HG02798 (cell line): Measurements from ENCODE around the gene SEMA3D.

Source experiments
- ATAC-seq: cut with Tn5 transposase; IDR thresholded peaks from one replicate; pipeline ENCODE4 v1.9.1; 2021; ENCODE audit warnings: mild to moderate bottlenecking; ENCODE audit not compliant: unreplicated experiment, poor library complexity

Gene SEMA3D

DNA sequence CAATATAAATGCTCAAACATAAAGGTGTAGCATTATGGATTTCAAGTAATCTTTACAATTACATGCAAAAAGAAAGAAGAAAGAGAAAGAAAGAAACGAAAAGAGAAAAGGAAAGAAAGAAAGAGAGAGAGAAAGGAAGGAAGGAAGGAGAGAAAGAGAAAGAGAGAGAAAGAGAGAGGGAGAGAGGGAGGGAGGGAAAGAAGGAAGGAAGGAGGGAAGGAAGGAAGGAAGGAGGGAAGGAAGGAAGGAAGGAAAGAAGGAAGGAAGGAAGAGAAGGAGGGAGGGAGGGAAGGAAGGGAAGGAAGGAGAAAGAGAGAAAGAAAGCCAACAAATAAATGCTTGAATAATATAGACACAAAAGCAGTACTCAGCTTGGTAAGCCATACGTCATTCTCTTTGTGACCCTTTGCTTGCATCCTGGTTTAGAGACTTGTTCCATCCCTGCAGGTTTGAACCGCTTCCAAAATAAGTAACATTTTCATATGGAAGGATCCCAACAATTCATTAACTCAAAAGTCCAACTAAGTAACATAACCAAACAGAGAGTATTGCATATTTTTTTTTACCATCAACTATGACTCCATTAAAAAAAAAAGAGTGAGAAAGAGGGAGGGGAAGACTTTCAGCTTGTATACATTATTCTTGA, 95.8 kb downstream of the SEMA3D start:
- no peak for ATAC-seq

DNA sequence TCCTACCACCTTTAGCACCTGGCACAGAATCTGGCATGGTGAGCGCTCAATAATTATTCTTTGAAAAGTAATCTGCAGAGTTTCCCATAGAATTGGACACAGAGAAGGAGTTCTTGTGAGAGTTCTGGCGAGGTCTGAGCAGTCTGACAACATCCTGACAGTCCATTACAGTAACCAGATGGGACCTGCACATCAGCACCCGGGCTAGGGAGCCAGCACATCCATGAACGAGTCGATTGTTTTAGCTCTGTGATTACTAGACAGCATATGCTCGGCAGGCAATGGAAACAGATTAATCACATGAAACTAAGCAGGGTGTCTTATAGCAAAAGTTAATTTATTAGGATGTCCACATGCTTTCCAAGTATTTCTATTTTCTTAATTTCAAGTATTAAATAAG, 96.7 kb downstream of the SEMA3D start:
- ATAC-seq, result no peak

DNA sequence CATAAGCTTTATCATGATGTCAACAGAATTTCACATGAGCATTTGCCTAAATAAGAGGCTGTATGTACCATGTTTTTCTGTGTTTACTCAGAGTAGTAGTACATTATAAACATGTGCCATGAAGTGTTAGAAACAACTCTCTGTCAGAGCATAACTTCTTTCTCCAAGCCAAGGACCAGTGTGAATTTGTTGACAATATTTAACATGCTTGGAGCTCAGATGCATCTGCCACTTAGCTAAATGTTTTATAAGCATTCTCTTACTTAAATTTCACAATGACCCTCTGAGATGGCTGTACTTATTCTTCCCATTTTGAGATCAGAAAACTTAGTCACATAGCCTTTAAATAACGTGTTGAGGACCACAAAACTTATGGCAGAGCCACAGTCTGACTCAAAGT, 105.0 kb downstream of the SEMA3D start:
- ATAC-seq, result no peak

DNA sequence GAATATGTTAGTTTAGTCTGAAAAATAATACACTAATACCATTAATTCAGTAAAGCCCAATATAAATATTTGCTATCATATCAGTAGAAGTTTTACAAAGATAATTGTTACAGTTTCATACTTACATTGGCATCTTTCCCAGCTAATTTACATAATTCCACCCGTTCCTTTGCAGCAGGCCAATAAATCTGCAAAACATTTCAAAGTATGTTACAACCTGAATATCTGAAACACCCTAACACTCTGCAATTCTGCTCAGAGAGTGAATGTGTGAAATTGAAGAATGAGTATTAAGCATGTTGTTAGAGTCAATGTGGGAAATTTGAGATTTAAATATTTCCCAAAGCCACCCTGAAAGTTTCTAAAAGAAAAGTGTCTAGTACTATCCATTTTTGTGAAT, 105.5 kb downstream of the SEMA3D start:
- ATAC-seq, result no peak

DNA sequence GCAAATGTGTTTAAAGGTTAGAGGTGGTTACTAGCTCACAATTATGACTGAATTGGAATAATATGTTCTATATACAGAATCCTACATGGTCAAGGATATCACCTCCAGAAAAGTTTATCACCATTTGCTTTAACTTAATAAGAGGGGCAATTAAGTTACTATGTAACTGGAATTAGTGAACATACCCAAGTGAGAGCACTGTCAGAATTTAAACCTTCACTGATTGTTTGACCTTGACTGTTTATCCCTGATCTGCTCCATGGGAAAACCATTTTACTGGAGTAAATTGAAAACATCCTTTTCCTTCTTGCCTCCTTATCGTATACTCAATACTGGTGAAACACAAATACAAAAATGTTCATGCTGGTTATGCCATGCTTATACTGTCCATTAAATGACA, 107.4 kb downstream of the SEMA3D start:
- ATAC-seq, result no peak

DNA sequence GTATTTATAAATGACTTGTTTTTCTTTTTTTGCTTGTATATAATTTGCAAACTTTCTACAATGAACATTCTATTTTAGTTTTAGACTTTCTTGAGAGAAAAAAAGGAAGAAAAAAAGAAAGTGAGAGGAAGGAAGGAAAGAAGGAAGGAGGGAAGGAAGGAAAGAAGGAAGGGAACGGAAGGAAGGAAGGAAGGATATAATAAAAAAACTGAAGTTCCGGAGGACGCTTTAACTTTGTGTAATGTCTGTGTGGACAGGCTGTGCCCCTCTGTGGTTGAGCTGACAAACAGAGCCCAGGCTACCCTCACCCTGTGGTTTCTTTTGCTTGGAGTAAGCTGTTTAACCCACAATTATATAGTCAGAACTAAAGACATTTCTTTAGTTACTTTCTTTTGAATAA, 108.7 kb downstream of the SEMA3D start:
- no peak for ATAC-seq

DNA sequence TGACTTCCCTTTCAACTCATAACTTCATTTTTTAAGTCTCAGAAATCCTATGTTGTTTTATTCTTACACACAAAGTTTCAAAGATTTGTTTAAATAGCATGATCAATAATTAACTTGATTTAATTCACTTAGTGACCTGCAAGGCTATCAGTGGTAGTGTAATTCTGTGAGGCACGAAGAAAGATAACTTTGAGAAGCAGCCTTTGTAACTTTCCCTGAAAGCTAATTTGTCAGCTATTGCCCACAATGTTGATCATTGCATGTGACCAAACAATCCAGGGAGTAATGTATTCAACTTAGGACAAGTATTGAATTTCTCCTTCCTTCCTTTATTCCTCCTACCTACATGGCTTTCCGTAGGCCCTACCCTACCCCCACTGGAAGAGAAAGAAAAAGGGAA, 111.0 kb downstream of the SEMA3D start:
- ATAC-seq, result no peak

DNA sequence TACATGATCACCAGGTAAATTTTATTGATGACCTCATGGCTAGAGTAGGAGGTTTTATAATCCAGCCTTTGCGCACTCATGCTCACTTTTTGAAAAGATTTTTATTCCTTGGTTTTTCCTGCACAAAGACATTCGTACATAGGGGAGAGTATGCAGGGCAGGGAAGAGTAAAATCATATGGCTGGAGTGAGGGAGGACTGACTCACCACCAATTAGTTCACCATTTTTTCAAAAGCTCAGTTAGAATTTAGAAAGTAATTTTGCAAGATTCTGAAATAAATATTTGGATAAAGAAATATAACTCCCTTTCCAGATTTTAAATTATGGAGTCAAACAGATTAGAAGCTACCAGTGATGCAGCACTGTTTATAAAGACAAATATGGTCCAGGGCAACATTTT, 111.9 kb downstream of the SEMA3D start:
- ATAC-seq, result no peak

DNA sequence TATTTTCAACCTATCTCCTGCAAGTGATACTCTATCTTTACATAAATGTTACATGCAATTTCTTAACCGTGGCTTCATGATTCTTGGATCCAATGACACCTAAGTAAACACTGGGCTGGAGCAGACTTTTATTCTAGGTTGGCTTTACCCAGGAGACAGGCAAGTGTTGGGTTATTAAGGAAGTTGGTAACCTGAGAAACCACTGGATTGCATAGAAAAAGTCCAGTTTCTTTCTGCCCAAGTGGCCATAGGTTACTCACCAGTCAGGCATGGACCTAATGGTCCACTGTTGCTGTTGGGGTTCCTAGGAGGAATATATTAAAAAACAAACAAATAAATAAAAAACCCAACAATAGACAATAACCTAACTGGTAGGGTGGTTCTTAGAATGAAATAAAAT, 112.8 kb downstream of the SEMA3D start:
- no peak for ATAC-seq

DNA sequence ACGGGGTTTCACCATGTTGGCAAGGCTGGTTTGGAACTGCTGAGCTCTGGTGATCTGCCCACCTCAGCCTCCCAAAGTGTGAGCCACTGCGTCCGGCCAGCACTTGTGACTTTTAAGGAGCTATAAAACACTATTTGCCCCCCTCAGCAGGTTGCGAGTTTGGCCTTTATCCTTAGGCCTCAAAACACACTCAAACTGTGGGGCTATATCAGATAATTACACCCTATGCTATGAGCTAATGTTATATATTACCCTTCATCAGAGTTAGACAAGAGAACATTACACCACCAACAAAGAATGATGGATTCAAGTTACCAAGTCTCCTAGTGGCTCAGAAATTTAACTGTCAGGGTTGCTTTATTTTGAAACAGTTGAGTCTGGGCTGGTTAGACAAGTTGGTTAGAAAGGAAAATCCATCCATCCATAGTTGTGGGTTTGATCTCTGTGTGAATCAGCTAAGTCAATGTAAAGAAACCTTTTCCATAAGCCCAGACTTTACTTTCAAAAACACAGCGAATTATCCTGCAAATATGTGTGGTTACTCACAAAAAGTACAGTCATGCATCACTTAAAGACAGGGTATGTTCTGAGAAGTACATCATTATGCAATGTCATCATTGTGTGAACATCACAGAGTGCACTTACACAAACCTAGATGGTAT, 115.8 kb downstream of the SEMA3D start:
- ATAC-seq, result no peak

DNA sequence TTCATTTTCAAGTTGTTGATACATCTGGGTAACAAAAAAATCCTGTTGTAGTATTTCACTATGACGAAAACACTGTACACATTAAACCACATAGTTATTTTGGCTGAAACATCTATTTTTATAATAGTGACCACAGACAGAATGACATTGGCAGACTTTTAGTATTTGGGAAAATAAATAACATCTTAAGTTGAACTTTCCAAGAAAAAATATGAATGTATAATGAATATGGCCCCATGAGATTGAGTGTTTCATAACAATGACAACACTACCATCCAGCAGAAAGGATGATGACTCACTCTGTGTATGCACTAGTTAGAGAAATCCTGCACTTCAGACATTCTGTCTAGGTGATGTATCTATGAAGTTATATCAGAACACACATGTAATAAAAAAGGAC, 118.1 kb downstream of the SEMA3D start:
- no peak for ATAC-seq

DNA sequence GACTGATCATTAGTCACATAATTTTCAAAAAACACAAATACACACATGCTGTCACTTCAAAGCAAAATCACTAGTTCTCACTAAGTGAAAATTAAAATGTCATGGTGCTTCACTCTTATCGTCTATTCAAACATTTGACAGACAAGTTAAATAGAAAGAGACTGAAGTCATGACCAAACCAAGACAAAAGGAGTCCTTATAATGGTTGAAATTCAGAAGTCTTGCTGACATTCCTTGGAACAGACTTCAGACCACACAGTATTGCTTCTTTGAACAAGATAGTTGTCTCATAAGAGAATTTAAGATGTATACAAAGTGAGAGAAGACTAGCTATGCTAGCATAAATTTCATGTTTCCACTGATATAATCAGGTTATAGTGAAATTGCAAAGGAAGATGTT, 119.5 kb downstream of the SEMA3D start:
- ATAC-seq, result no peak

DNA sequence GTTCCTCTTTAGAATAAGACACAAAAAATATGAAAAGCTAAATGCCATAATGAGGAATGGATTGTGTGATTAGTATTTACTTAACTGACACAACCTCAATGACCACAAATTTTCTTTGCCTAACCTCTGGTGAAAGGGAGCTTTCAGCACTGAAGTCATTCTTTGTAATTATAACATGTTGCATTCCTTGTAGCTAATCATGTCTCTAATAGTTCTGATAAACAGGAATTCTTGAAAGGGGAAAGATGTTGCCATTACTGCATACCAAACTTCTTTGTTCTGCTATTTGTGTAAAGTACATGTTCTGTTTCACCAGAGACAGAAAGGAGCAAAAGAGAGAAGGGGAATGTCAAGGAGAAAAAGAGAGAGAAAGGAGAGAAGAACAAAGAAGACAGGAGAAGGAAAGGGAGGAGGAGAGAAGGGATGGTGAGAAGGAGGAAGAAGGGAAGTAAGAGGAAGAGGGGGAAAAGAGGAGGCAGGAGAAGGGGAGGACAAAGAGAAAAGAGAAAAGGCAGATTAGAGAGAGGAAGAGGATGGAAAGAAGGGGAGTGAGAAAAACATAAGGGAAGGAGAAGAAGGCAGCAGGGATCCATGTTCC, 120.9 kb downstream of the SEMA3D start:
- no peak for ATAC-seq

DNA sequence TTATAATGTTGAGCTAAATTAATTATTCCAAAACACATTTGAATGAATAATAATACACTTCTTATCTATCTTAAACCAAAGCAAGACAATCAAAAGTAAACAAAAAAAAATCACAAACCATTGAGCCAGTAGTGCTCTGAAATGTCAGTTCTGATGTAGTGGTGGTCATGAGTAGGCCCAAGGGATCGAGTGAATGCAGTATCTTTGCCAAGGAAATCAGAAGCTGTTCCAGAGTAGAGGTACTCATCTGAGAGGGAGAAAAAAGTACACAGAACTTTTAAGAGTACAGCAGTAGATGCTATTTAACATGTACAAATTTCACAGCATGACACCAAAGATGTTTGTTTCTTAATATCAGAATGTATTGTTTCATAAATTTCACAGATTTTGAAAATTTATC, 121.5 kb downstream of the SEMA3D start:
- no peak for ATAC-seq

DNA sequence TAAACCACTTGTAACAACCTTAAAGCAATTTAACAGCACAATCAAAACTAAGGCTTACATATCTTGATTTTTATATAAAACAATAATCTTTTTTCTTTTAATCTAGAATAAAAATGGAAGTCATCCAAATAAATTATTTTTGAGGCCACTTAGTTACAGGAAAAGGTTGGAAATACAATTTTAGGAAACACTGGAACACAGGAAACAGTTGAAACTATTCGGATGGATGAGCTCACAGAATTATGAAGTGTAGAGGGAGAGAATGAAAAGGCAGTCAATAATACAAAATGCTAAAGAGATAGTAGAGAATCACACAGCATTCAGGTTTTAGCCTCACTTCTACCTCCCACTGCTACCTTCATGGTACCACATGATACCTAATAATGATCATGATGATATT, 124.2 kb downstream of the SEMA3D start:
- no peak for ATAC-seq

DNA sequence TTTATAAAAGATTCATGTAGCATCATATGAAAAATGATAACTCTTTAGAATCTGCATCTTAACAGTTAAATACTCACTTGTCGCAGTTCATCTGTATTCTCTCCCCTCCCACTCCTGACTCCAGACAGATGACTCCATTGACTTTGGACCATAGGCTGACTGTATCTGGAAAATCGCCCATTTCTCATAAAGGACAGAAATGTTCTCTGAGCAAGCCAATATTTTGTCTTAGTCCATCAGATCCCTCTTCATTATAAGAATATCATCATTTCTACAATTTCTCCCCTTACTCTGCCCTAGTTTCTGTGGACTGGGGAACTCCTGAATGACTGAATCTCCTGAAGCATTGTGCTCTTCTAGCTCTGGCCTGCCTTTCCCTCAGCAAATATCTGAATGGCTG, 125.4 kb downstream of the SEMA3D start:
- no peak for ATAC-seq

DNA sequence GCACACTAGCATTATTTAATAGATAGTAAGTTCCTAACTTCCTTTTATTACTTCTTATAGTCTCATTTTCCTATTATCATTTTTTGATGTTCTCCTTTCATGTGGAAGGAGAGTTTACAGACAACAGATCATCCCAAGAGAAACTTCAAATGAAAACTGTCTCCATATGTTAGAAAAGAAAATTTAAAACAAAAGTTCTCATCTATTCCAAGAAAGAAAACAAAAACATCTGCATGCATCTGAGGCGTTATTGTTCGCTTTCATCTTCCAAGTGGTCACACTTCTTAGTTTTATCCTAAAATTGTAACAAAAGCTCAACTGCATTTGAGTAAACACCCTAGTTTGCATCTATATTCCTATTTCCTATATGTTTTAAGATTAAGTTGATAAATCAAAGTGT, 126.2 kb downstream of the SEMA3D start:
- ATAC-seq, result no peak

DNA sequence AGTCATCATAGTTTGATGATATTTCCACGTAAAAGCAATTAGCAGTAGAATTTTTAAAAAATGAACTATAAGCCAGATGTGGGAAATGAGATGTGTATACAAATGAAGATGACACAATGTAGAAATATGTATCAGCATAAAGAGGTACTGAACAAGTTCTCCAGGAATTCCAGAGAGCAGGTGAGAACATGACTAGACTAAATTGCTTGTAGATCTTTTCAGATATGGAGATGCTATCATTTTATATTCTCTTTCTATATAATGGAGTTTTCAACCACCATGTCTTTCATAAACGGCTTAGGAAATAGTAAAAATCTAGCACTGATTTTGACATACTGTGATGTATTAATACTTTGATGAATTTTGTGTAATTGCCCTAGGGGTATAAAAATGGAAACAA, 130.9 kb downstream of the SEMA3D start:
- ATAC-seq, result no peak

DNA sequence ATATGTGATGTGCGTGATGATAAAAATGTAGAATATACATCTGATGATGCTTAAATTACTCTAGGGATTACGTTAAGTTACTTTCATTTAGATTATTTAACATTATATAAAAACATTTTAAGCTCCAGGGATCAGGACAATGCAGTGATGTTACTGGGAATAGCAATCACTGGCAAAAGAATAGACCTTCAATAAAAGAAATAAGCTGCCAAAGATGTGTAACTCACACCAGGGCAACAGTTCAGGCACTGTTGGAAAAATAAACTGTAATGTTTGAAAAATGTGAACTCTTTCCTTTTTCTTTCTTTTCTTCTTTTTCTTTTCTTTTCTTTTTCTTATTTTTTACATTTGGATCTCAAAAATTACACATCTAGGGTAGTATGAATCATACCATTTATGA, 131.7 kb downstream of the SEMA3D start:
- ATAC-seq, result no peak

DNA sequence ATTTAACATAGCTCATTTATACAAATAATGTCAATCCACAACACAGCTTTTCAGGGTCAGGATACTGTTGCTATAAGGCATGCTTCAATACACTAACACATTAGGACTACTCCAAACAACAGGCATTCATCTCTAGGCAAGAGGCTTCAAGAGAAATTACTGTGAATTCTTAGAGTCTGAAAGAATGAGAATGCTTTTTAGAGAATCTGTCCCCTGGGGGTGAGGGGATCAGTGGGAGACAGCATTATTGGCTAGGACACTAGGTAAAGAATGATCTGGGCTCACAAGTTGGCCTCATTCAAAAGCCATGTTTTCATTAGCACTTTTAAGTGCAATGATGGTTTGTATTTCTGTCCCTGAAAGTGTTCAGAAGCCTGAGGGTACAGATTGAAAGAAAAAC, 132.6 kb downstream of the SEMA3D start:
- ATAC-seq, result no peak

DNA sequence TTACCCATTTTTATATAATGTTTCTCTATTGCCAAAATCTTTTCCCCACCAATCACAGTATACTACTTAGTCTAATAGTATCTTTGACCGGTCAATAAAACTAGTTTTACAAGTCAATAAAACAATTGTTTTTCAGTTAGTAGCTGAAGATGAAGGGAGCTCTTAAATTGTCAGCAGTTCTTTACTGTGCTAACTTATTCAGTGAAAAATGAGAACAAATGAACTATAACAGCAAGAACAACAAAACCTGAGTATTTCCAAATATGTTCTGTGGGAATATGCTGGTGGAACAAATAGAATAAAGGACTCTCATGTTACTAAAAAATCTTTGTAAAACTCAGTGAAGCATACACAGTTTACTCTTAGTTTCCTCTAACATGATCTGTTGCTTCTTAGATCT, 134.0 kb downstream of the SEMA3D start:
- no peak for ATAC-seq
